ACC112 (cell line): ENCODE measurements around the gene AP2A2.

Experiments
- H2AFZ ChIP-seq: fragments of 200-600 bp; sonication (generic); one replicate; pipeline ENCODE4 v1.6.0; 2017; ENCODE audit warnings: antibody characterized with exemption, low read length; ENCODE audit not compliant: unreplicated experiment
- H3K27ac ChIP-seq: fragments of 200-600 bp; sonication (generic); 2 replicates; pipeline ENCODE4 v1.5.1; 2014; ENCODE audit warnings: low read depth, mild to moderate bottlenecking, antibody characterized with exemption, low read length, moderate library complexity
- H3K27me3 ChIP-seq: fragments of 200-600 bp; sonication (generic); 2 replicates; pipeline ENCODE4 v1.6.1; 2014; ENCODE audit warnings: mild to moderate bottlenecking, antibody characterized with exemption, low read length, moderate library complexity, mixed read lengths; ENCODE audit not compliant: insufficient read depth
- H3K36me3 ChIP-seq: fragments of 200-600 bp; sonication (generic); 2 replicates; pipeline ENCODE4 v1.6.1; 2016; ENCODE audit warnings: mild to moderate bottlenecking, antibody characterized with exemption, low read length, moderate library complexity, mixed read lengths; ENCODE audit not compliant: insufficient read depth
- H3K4me1 ChIP-seq: fragments of 200-600 bp; sonication (generic); one replicate; pipeline ENCODE4 v1.6.1; 2016; ENCODE audit warnings: low read length, mixed read lengths; ENCODE audit not compliant: insufficient read depth, unreplicated experiment, control insufficient read depth
- H3K4me3 ChIP-seq: fragments of 200-600 bp; sonication (generic); 2 replicates; pipeline ENCODE4 v1.5.1; 2014; ENCODE audit warnings: mild to moderate bottlenecking, low read depth, low read length
- H3K79me2 ChIP-seq: fragments of 200-600 bp; sonication (generic); one replicate; pipeline ENCODE4 v1.6.0; 2016; ENCODE audit warnings: low read length; ENCODE audit not compliant: control insufficient read depth, unreplicated experiment, insufficient read depth

The AP2A2 gene

DNA sequence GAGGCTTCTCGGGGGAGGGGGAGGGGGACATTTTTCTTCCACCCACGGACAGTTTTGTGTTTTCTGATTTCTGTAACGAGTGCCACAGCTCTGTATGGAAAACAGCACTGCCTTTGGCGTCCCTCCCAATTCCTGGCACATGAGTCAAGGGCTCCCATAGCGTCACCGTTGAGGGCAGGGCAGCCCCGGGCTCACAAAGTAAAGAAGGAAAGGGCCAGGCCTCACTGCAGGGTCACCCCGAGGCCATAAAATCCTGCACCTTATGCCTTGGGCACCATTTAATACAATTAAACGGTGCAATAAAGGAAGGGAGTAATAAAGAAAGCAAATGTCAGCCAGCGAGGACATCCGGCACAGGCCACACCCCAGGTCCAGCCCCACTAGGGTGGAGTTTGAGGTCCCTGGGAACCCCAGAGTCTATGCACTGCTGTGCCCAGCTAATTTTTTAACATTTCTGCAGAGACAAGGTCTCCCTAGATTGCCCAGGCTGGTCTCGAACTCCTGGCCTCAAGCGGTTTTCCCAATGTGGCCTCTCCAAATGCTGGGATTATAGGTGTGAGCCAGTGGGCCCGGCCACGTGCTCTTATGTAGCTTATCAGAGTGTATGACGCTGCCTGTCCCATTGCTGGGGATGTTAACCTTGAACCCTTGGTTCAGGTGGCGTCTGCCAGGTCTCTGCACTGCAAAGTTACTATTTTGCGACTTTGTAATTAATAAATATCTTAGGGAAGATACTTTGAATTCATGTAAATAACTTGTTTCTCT is 135.4 kb downstream of the AP2A2 start:
- Histone ChIP-seq H3K27ac (peak overlapping the region; percentile 29; the same call in 1 of the 2 replicates), H3K27me3 (peaks cover 4% of the 10 kb centered on the region), H3K79me2 (no peaks in the 10 kb centered on the region), H3K4me3 (no peak overlapping the region), H3K36me3 (no peaks in the 10 kb centered on the region), H3K4me1 (peaks cover 11% of the 10 kb centered on the region), H2AFZ (no peak overlapping the region)
